NB4 (cell line): ENCODE measurements around the gene GPR107.

ENCODE experiments used
- DNase-seq: peaks from one replicate; pipeline ENCODE4 v3.0.0; 2010; ENCODE audit warnings: low read depth
- H3K4me3 ChIP-seq: one replicate; pipeline ENCODE4 v1.5.1; 2011; ENCODE audit warnings: mild to moderate bottlenecking, low read depth, low read length, moderate library complexity
- MYC ChIP-seq: IDR thresholded peaks from 2 replicates; pipeline ENCODE4 v1.6.1; 2011; ENCODE audit warnings: low read depth, low read length
- POLR2A ChIP-seq: IDR thresholded peaks from 2 replicates; pipeline ENCODE4 v1.6.1; 2011; ENCODE audit warnings: mild to moderate bottlenecking; ENCODE audit not compliant: insufficient read length; ENCODE audit errors: extremely low read depth
- TF ChIP-seq, protein P1 (sequence below): IDR thresholded peaks from one replicate; pipeline ENCODE4 v1.5.1; 2012; ENCODE audit warnings: low read depth, low read length
- TF ChIP-seq, protein P2 (sequence below): IDR thresholded peaks from 2 replicates; pipeline ENCODE4 v1.6.1; 2011; ENCODE audit warnings: low read depth, low read length

Gene GPR107

DNA sequence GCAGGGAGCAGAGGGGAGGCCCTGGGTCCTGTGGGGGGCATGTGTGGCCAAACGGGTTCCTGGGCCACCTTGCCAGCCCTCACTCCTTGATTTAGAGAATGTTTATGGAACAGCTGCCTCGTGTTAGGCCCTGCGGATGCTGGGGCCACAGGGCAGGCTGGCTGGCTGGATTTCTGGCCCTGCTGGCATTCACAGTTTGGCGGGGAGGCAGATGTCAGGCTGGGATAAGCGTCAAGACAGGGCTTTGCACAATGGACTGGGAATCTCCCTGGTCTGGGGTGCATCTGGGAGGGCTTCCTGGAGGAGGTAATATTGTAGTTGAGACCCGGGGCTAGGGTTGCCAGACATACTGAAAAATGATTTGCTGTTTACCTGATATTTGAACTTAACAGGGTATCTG is 132.3 kb downstream of the GPR107 start:
- H3K4me3 ChIP-seq = no peak overlapping the region
- no peak for DNase-seq
- TF ChIP-seq POLR2A = no peak
- TF ChIP-seq, protein P1, sequence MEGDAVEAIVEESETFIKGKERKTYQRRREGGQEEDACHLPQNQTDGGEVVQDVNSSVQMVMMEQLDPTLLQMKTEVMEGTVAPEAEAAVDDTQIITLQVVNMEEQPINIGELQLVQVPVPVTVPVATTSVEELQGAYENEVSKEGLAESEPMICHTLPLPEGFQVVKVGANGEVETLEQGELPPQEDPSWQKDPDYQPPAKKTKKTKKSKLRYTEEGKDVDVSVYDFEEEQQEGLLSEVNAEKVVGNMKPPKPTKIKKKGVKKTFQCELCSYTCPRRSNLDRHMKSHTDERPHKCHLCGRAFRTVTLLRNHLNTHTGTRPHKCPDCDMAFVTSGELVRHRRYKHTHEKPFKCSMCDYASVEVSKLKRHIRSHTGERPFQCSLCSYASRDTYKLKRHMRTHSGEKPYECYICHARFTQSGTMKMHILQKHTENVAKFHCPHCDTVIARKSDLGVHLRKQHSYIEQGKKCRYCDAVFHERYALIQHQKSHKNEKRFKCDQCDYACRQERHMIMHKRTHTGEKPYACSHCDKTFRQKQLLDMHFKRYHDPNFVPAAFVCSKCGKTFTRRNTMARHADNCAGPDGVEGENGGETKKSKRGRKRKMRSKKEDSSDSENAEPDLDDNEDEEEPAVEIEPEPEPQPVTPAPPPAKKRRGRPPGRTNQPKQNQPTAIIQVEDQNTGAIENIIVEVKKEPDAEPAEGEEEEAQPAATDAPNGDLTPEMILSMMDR = no peak
- TF ChIP-seq MYC = no peak
- TF ChIP-seq, protein P2, sequence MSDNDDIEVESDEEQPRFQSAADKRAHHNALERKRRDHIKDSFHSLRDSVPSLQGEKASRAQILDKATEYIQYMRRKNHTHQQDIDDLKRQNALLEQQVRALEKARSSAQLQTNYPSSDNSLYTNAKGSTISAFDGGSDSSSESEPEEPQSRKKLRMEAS = no peak

DNA sequence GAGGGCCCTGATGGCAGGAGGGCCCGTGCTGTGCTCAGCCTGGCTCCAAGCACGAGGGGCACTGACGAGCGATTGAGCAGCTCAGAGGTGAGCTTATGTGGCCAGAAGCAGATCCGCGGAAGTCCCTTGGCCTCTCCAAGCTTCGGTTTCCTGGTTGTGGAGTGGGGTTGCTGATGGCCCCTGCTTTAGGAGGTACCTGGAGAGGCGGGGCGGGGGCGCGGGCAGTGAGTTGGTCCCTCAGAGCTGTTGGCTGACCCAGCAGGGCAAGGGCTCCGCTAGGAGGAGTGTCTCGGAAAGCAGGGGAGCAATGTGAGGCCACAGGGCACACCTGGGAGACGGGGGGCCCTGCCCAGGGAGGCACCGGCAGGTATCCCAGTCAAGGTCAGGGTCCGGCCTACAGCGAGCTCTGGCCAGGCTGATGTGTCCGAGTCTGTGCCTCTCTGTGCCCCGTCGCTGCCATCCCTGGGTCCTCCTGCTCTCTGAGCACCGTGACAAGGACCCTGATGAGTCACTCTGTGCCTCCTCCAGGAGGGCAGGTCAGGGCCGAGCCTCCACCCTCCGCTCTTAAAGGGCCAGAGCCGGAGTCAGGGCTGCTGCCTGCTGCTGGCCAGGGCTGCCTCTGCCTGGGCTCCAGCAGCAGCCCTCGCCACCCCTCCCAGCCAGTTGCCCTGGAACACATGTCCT is 133.3 kb downstream of the GPR107 start:
- TF ChIP-seq POLR2A (no peak), MYC (no peak)
- TF ChIP-seq, protein P1 = no peak
- TF ChIP-seq, protein P2 = no peak
- no peak overlapping the region for H3K4me3 ChIP-seq
- peak; percentile 77 for DNase-seq

DNA sequence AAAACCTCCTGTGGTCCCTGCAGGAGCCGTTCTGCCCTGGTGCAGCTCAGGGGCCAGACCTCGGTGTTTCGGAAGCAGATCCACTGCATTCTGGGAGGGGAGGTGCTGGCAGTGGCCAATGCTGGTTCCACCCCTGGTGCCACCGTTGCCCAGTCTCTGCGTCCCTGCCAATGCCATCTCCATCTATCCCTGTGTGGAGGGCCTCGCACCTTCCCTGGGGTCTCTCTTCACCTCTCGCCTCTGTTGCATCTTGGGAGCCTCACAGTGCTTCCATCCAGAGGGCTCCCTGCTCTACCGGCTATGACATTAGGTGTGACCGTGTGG is 133.8 kb downstream of the GPR107 start:
- DNase-seq = no peak
- TF ChIP-seq, protein P2 = no peak
- TF ChIP-seq, protein P1 = no peak
- TF ChIP-seq POLR2A (no peak), MYC (no peak)
- H3K4me3 ChIP-seq = no peak overlapping the region

DNA sequence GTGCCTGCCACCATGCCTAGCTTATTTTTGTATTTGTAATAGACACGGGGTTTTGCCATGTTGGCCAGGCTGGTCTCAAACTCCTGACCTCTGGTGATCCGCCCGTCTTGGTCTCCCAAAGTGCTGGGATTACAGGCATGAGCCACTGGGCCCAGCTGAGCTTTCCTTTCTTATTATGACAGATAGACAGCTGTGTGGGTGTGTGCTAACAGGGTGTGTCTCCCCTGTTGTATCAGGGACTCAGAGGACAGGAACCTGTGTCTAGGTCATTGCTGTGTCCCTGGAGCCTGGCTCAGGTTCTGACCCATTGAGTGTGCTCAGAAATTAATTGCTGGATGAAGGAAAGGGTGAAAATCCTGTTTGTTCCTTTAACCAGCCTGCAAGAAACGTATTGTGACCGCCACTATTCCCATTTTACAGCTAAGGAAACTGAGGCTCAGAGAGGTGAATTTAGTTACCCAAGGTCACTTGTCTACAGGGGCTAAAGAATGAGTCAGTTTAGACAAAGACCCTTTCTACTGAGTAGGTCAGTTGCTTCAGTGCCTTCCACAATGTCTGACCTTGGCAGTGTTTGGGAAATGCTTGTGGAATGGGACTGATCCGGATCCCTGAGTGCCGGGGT is 135.3 kb downstream of the GPR107 start:
- DNase-seq = no peak
- TF ChIP-seq POLR2A (no peak), MYC (no peak)
- TF ChIP-seq, protein P1 = no peak
- TF ChIP-seq, protein P2 = no peak
- H3K4me3 ChIP-seq = no peak overlapping the region
